Ascending aorta (tissue), 2 donors: Measurements from ENCODE around the gene SPEF1. TPM values are rescaled to one million over a fixed set of nuclear protein-coding genes. Genes with fewer than 3 reads are reported as not detected.

Source experiments
- DNase-seq, 2 donors: peaks; one replicate each; pipeline ENCODE4 v3.0.0-alpha.2; 2019; ENCODE audit warnings: low spot score in 2 of 2
- H3K27ac ChIP-seq, 2 donors: fragments of 200-600 bp; sonication (generic); one replicate each; pipeline ENCODE4 v1.5.1; 2016 to 2017; ENCODE audit warnings: mild to moderate bottlenecking in 1 of 2
- H3K27me3 ChIP-seq: fragments of 200-600 bp; sonication (generic); one replicate; pipeline ENCODE4 v1.5.1; 2017
- H3K36me3 ChIP-seq, 2 donors: fragments of 200-600 bp; sonication (generic); one replicate each; pipeline ENCODE4 v1.5.1; 2016
- H3K4me1 ChIP-seq, 2 donors: fragments of 200-600 bp; sonication (generic); one replicate each; pipeline ENCODE4 v1.5.1; 2016 to 2017; ENCODE audit warnings: mild to moderate bottlenecking in 1 of 2
- H3K4me3 ChIP-seq, 2 donors: fragments of 200-600 bp; sonication (generic); one replicate each; pipeline ENCODE4 v1.5.1; 2016 to 2017; ENCODE audit warnings: mild to moderate bottlenecking in 1 of 2
- H3K9me3 ChIP-seq, 2 donors: fragments of 200-600 bp; sonication (generic); one replicate each; pipeline ENCODE4 v1.5.1; 2016
- intact Hi-C: fragments of 100-400 bp; cut with DNase I; formaldehyde crosslinking; loops from one replicate; pipeline ENCODE4 v1.15.1; 2023
- total RNA-seq: library from RNA; depleted of rRNA; stranded (reverse); fragments of >200 nt; gene quantifications from one replicate; pipeline ENCODE4 v1.1.0, GENCODE V29; 2016
- TF ChIP-seq, protein P1 (sequence below), 3 experiments: fragments of 200-600 bp in 2 of 3; fragments of 450-650 bp in 1 of 3; sonication (generic) in 2 of 3; IDR thresholded peaks; one replicate each; pipeline ENCODE4 v1.5.1; 2016 to 2019; ENCODE audit warnings: antibody characterized with exemption in 3 of 3, mild to moderate bottlenecking in 1 of 3, moderate library complexity in 1 of 3

SPEF1 gene
- total RNA-seq, 1 donor from 2014 or later, result not detected

GRCh38 chr20:3783068-3783489 is 1.8 kb upstream of the SPEF1 start:
- Histone ChIP-seq H3K4me3 (no peak overlapping the region), H3K36me3 (peaks cover 0 to 12% of the 10 kb centered on the region in 2 donors), H3K27ac (no peak overlapping the region), H3K27me3 (no peaks in the 10 kb centered on the region), H3K4me1 (peaks cover 25 to 35% of the 10 kb centered on the region in 2 donors), H3K9me3 (no peaks in the 10 kb centered on the region)
- TF ChIP-seq, protein P1, sequence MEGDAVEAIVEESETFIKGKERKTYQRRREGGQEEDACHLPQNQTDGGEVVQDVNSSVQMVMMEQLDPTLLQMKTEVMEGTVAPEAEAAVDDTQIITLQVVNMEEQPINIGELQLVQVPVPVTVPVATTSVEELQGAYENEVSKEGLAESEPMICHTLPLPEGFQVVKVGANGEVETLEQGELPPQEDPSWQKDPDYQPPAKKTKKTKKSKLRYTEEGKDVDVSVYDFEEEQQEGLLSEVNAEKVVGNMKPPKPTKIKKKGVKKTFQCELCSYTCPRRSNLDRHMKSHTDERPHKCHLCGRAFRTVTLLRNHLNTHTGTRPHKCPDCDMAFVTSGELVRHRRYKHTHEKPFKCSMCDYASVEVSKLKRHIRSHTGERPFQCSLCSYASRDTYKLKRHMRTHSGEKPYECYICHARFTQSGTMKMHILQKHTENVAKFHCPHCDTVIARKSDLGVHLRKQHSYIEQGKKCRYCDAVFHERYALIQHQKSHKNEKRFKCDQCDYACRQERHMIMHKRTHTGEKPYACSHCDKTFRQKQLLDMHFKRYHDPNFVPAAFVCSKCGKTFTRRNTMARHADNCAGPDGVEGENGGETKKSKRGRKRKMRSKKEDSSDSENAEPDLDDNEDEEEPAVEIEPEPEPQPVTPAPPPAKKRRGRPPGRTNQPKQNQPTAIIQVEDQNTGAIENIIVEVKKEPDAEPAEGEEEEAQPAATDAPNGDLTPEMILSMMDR (IDR thresholded peaks at IDR 0.05), result no peak
- intact Hi-C loops, result no loop called here
- no peak for DNase-seq

- H3K36me3 ChIP-seq, result peaks cover 0 to 12% of the 10 kb centered on the region in 2 donors
- H3K4me1 ChIP-seq, result peaks cover 26 to 38% of the 10 kb centered on the region in 2 donors
- no peaks in the 10 kb centered on the region for H3K27me3 ChIP-seq
- no peaks in the 10 kb centered on the region for H3K9me3 ChIP-seq
- no peak overlapping the region for H3K27ac ChIP-seq
- H3K4me3 ChIP-seq, result no peak overlapping the region
- TF ChIP-seq, protein P1 (IDR thresholded peaks at IDR 0.05), result no peak
- intact Hi-C loops, result no loop called here
- peak in 1 of 2 donors; percentile 58 for DNase-seq
These were observed 1.3 kb upstream of the SPEF1 start for GRCh38 chr20:3782597-3782996.

GRCh38 chr20:3778976-3779375 is 2.3 kb downstream of the SPEF1 start:
- Histone ChIP-seq H3K4me3 (no peak overlapping the region), H3K9me3 (no peaks in the 10 kb centered on the region), H3K27me3 (no peaks in the 10 kb centered on the region), H3K36me3 (peaks cover 0 to 4% of the 10 kb centered on the region in 2 donors), H3K4me1 (peaks cover 8 to 20% of the 10 kb centered on the region in 2 donors), H3K27ac (no peak overlapping the region)
- intact Hi-C loops, result no loop called here
- TF ChIP-seq, protein P1 (IDR thresholded peaks at IDR 0.05), result no peak
- no peak for DNase-seq

- peak in 1 of 2 donors; percentile 82 for DNase-seq
- Histone ChIP-seq H3K27ac (no peak overlapping the region), H3K27me3 (no peaks in the 10 kb centered on the region), H3K4me3 (peak overlapping the region; percentile 57 to 62), H3K9me3 (no peaks in the 10 kb centered on the region), H3K4me1 (peaks cover 5 to 14% of the 10 kb centered on the region in 2 donors), H3K36me3 (no peaks in the 10 kb centered on the region)
- TF ChIP-seq, protein P1 (IDR thresholded peaks at IDR 0.05), result no peak
- intact Hi-C loops, result no loop called here
These were observed 3.3 kb downstream of the SPEF1 start for GRCh38 chr20:3777716-3778629.

DNA sequence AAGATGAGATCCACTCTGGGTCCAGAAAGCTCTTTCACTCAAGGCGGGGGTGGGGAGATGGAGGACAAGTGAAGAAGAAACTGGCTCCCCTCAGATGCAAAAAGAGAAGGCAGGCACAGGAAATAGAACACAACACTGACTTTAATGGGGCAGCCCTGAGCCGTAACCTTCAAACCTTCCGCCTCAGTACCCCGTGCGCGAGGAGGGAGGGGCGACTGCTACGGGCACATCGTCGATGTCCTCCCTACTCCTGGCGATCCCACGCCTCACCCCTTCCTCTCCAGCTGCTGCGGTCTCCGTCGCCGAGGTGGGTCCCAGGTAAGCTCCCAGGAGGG is 3.9 kb downstream of the SPEF1 start:
- intact Hi-C loops, result no loop called here
- H3K27ac ChIP-seq, result no peak overlapping the region

More for the DNA sequence above, 3.9 kb downstream of the SPEF1 start:
- Histone ChIP-seq H3K27me3 (no peaks in the 10 kb centered on the region), H3K4me1 (peaks cover 5 to 13% of the 10 kb centered on the region in 2 donors), H3K4me3 (peak overlapping the region; percentile 57 to 62), H3K36me3 (no peaks in the 10 kb centered on the region), H3K9me3 (no peaks in the 10 kb centered on the region)
- TF ChIP-seq, protein P1 (IDR thresholded peaks at IDR 0.05), result no peak
- no peak for DNase-seq
